ENCODE results near the gene TMC6. TPM values are rescaled to one million over a fixed set of nuclear protein-coding genes. Genes with fewer than 3 reads are reported as not detected.
"Not testable (repeated sequence)": the region's sequence is repeated elsewhere in the genome, so short reads cannot be mapped to it uniquely, and the experiment has no call there.

TMC6 gene
- total RNA-seq, 1 donor from 2014 or later: 17.3 TPM

DNA sequence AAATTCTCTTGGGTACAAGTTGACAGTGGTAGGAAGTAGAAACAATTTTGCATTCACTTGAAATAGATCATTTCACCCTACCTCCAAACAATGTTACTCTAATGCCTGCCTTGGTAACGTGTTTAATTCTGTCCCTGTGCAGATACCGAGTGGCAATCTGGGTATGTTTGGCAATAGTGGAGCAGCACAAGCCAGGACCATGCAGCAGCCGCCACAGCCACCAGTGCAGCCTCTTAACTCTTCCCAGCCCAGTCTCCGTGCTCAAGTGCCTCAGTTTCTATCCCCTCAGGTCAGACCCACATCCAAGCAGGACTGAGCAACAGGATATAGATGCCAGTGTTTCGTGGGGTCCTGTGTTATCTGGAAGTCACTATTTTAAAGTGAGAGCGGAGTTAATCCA lies 49.3 kb downstream of the TMC6 start:
- DNase-seq (ENCODE audit: low read depth): no peak

DNA sequence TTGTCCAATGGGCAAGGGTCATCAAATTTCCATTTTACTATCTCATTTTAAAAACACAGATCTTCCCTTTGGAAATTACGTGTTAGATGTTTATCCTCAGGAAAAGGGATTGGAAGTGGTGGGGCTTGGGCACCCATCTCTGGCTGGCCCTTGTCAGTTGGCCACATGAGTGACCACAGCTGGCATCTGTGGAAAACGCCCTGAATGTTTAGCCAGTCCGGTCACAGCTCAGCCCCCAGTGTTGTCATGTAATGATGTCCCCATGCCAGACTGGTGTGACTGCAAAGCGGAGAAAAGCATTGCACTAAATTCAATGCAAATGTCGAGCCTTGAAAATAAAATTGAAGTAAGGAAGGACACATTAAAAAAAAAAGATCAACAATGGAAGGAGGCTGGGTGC lies 53.0 kb downstream of the TMC6 start:
- DNase-seq (ENCODE audit: low read depth): no peak

DNA sequence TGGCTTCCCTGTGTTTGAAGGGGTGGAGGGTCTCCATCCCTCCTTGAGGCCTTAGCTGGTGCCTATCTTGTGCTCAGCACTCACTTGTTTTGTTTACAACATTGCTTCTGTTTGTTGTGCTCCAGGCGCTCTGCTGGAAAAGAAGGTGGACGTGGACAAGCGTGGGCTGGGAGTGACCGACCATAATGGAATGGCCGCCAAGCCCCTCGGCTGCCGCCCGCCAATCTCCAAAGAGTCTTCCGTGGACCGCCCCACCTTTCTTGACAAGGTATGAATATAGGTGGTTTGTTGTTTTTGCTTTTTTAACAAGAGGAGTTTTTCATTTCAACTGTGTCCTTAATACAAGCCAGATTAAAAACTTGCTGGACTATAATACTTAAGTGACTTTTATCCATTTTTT lies 53.5 kb downstream of the TMC6 start:
- no peak for DNase-seq (ENCODE audit: low read depth)

DNA sequence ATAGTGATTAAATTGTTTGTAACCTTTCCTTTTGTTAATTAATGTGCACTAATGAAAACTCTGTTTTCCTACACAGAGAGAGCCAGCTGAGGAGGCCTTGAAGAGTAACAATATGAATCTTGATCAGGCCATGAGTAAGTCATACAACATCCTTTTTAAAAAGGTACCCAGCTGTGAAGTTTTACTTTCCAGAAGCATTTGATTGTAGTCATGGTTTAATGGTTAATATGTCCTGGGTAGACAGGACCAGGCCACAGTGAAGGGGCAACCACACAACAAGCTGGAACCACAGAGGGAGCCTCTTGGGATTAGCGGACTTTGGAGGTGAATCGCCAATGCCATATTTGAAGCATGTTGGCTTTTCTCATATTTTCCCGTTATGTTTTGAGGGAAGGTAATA lies 55.6 kb downstream of the TMC6 start:
- DNase-seq (ENCODE audit: low read depth): peak; percentile 67

GRCh38 chr17:78069695-78070094 lies 58.9 kb downstream of the TMC6 start:
- DNase-seq (ENCODE audit: low read depth): no peak

DNA sequence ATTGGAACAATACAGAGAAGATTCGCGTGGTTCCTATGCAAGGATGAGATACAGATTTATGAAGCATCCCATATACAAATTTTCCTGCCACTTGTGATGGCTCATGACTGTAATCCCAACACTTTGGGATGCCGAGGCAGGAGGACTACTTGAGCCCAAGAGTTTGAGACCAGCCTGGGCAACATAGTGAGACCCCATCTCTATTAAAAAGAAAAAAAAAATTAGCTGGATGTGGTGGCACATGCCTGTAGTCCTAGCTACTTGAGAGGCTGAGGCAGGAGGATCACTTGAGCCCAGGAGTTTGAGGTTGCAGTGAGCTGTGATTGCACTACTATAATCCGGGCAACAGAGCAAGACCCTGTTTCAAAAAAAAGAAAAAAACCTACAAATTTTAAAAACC lies 61.6 kb downstream of the TMC6 start:
- DNase-seq (ENCODE audit: low read depth): not testable (repeated sequence)

- DNase-seq (ENCODE audit: low read depth): no peak
Observed at GRCh38 chr17:78064708-78065107, 63.8 kb downstream of the TMC6 start.

GRCh38 chr17:78063489-78063888 lies 65.1 kb downstream of the TMC6 start:
- DNase-seq (ENCODE audit: low read depth): no peak

DNA sequence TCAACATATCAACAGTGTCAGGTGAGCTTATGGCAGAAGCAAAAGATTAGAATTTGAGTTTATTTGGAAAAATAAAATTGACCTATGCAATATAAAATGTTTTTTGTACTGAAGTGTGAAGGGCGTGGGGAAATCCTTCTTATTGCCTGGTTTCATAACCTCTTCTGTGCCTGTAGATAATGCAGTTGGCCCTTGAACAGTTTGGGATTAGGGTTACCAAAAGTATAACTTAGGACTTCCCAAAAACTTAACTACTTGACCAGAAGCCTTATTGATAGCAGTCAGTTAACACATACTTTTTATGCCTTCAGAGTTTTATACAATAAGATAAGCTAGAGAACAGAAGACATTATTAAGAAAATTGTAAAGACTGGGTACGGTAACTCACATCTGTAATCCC lies 66.0 kb downstream of the TMC6 start:
- DNase-seq (ENCODE audit: low read depth): no peak

Other genes starting within 250 kb of the TMC6 start
- gene TNRC6C, start 170.1 kb downstream of the TMC6 start, total RNA-seq: 0.52 and 2.3 TPM in 2 replicates
- gene TMC8, start 2.0 kb upstream of the TMC6 start, total RNA-seq: 0.05 TPM in 1 of 2 replicates, not detected in the other
- gene C17orf99, start 17.6 kb upstream of the TMC6 start, total RNA-seq: not detected in 2 replicates
- gene SYNGR2, start 39.8 kb upstream of the TMC6 start, total RNA-seq: 47.6 and 77.7 TPM in 2 replicates
- 4.3 and 54.5 TPM in 2 replicates for gene TK1, start 58.3 kb upstream of the TMC6 start, total RNA-seq
- gene AFMID, start 58.6 kb upstream of the TMC6 start, total RNA-seq: 27.6 and 28.7 TPM in 2 replicates
- gene BIRC5, start 85.5 kb upstream of the TMC6 start, total RNA-seq: 0.50 and 34.7 TPM in 2 replicates
- not detected in 2 replicates for gene TMEM235, start 102.9 kb upstream of the TMC6 start, total RNA-seq
- 46.4 and 94.7 TPM in 2 replicates for gene SOCS3, start 231.3 kb upstream of the TMC6 start, total RNA-seq
- gene PGS1, start 249.9 kb upstream of the TMC6 start, total RNA-seq: 29.0 and 52.9 TPM in 2 replicates